Left hindlimb (tissue), 1 donor: ENCODE results near the gene SAMD1.
"Not testable (repeated sequence)": the region's sequence is repeated elsewhere in the genome, so short reads cannot be mapped to it uniquely, and the experiment has no call there.

ENCODE experiments used
- DNase-seq: peaks from one replicate; pipeline ENCODE4 v3.0.0-alpha.2; 2018

SAMD1 gene

GRCh38 chr19:14059093-14059480, 31.5 kb downstream of the SAMD1 start:
- no peak for DNase-seq

- DNase-seq: no peak
Observed at GRCh38 chr19:14058182-14059092, 32.1 kb downstream of the SAMD1 start.

GRCh38 chr19:14056741-14057356, 33.7 kb downstream of the SAMD1 start:
- no peak for DNase-seq

GRCh38 chr19:14056069-14056666, 34.4 kb downstream of the SAMD1 start:
- no peak for DNase-seq

GRCh38 chr19:14055396-14055795, 35.2 kb downstream of the SAMD1 start:
- no peak for DNase-seq

- DNase-seq: no peak
Observed at GRCh38 chr19:14054721-14055120, 35.8 kb downstream of the SAMD1 start.

- no peak for DNase-seq
Observed at GRCh38 chr19:14054099-14054498, 36.5 kb downstream of the SAMD1 start.

GRCh38 chr19:14053500-14053899, 37.1 kb downstream of the SAMD1 start:
- DNase-seq: no peak

GRCh38 chr19:14053032-14053431, 37.5 kb downstream of the SAMD1 start:
- no peak for DNase-seq

- DNase-seq: no peak
Observed at GRCh38 chr19:14052470-14052869, 38.1 kb downstream of the SAMD1 start.

GRCh38 chr19:14051980-14052379, 38.6 kb downstream of the SAMD1 start:
- no peak for DNase-seq

- not testable (repeated sequence) for DNase-seq
Observed at GRCh38 chr19:14050961-14051360, 39.6 kb downstream of the SAMD1 start.

- DNase-seq: no peak
Observed at GRCh38 chr19:14050512-14050911, 40.0 kb downstream of the SAMD1 start.

- no peak for DNase-seq
Observed at GRCh38 chr19:14048443-14049153, 42.0 kb downstream of the SAMD1 start.

GRCh38 chr19:14047866-14048265, 42.7 kb downstream of the SAMD1 start:
- DNase-seq: not testable (repeated sequence)

GRCh38 chr19:14042659-14043608, 47.6 kb downstream of the SAMD1 start:
- peak; percentile 59 for DNase-seq

GRCh38 chr19:14039181-14039580, 51.4 kb downstream of the SAMD1 start:
- no peak for DNase-seq
